ENCODE measurements around the gene DNAJC17.

Gene DNAJC17

DNA sequence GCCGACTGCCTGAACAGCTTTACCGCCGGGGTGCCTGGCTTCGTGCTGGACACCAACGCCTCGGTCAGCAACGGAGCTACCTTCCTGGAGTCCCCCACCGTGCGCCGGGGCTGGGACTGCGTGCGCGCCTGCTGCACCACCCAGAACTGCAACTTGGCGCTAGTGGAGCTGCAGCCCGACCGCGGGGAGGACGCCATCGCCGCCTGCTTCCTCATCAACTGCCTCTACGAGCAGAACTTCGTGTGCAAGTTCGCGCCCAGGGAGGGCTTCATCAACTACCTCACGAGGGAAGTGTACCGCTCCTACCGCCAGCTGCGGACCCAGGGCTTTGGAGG, 37.4 kb upstream of the DNAJC17 start:
- DNase-seq (ENCODE audit: low read depth) = no peak
- no peak for TF ChIP-seq CTCF (conservative IDR thresholded peaks at IDR 0.05; ENCODE audit: control insufficient read depth, insufficient read depth, low read depth, low read length)
- no peak overlapping the region for H3K4me3 ChIP-seq (ENCODE audit: control insufficient read depth, low read depth, low read length)

- no peak for TF ChIP-seq CTCF (conservative IDR thresholded peaks at IDR 0.05; ENCODE audit: control insufficient read depth, insufficient read depth, low read depth, low read length)
- no peak for DNase-seq (ENCODE audit: low read depth)
These were observed 36.8 kb upstream of the DNAJC17 start, which contains the start of gene SPINT1 for GRCh38 chr15:40843885-40844695. Gene SPINT1, plus strand, starts transcription at chr15:40844048. Its CDS starts 507 bp downstream, at chr15:40844555.

DNA sequence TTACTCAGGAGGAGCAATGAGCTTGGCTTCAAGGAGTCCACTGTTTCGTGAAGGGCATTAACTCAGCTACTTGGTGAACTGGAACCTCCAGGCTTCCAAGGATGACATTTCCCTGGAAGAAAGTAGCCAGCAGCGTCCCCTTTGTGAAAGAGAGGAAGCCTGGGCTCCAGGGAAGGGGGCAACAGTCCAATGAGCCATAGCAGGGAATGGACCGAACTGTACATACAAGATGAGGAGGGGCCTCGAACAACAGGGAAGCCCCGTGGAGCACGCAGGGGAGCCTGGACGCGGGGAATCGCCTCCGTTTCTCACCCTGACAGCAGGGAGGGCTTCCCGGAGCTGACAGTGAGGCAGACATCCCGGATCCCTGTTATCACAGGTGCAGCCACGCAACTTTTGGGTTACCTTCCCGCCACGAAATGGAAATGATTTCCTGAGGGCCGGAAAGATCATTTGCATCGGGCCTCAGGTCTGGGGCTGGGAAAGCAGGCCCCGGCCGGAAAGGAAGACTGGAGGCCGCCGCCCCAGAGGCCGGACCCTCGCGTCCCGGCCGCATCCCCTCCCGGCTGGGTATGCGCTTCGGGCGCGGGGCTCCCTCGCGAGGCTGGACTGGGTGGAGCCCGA, 36.1 kb upstream of the DNAJC17 start:
- no peak overlapping the region for H3K4me3 ChIP-seq (ENCODE audit: control insufficient read depth, low read depth, low read length)
- DNase-seq (ENCODE audit: low read depth) = no peak

More at GRCh38 chr15:40843885-40844695, 36.8 kb upstream of the DNAJC17 start, which contains the start of gene SPINT1:
- no peak within 1 kb of the TSS for H3K4me3 ChIP-seq (ENCODE audit: control insufficient read depth, low read depth, low read length)

GRCh38 chr15:40841741-40842140, 34.5 kb upstream of the DNAJC17 start:
- DNase-seq (ENCODE audit: low read depth) = no peak
- TF ChIP-seq CTCF (conservative IDR thresholded peaks at IDR 0.05; ENCODE audit: control insufficient read depth, insufficient read depth, low read depth, low read length) = no peak
- H3K4me3 ChIP-seq (ENCODE audit: control insufficient read depth, low read depth, low read length) = no peak overlapping the region

More for the DNA sequence above, 36.1 kb upstream of the DNAJC17 start:
- no peak for TF ChIP-seq CTCF (conservative IDR thresholded peaks at IDR 0.05; ENCODE audit: control insufficient read depth, insufficient read depth, low read depth, low read length)

DNA sequence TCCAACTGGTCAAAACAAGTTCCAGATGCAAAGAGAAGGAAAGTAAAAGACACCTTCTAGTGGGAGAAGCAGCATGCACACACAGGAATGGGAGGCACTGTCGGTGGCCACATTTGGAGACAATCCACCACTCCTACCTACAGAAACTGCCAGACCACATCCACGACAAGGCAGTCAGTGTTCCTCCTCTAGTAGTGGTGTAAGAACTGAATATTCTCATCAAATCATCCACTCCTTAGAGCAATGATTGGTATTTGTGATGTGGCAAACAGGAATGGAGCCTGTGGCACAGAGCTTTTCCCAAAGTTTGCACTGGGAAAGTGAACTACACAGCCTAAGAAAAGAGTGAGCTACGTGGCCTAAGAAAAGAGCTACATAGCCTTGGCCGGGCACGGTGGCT, 31.5 kb upstream of the DNAJC17 start:
- no peak for DNase-seq (ENCODE audit: low read depth)
- no peak overlapping the region for H3K4me3 ChIP-seq (ENCODE audit: control insufficient read depth, low read depth, low read length)
- no peak for TF ChIP-seq CTCF (conservative IDR thresholded peaks at IDR 0.05; ENCODE audit: control insufficient read depth, insufficient read depth, low read depth, low read length)

DNA sequence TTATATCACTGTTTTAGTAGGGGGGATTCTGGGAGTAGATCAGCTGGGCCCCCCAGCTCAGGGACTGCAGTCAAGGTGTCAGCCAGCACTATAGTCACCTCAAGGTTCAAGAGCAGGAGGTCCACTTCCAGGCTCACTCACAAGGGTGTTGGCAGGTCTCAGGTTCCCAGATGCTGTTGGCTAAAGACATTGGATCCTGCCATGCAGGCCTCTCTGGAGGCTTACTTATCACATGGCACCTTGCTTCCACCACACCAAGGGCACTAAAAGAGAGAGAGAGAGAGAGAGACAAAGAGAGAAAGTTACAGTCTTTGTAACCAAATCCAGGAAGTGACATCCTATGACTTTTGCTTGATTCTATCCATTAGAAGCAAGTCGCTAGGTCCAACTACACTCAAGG, 28.7 kb upstream of the DNAJC17 start:
- no peak overlapping the region for H3K4me3 ChIP-seq (ENCODE audit: control insufficient read depth, low read depth, low read length)
- no peak for TF ChIP-seq CTCF (conservative IDR thresholded peaks at IDR 0.05; ENCODE audit: control insufficient read depth, insufficient read depth, low read depth, low read length)
- DNase-seq (ENCODE audit: low read depth) = no peak

Measured in fibroblast of mammary gland (primary cell).